Muscle layer of duodenum (tissue), 2 donors: Measurements from ENCODE around the gene USP10.
A peak's percentile ranks its signal among the peaks of the same experiment; 100 is the strongest.

Experiments used
- H3K27ac ChIP-seq: one replicate; pipeline ENCODE4 v1.7.0; 2013; ENCODE audit warnings: mild to moderate bottlenecking, low read length
- H3K27me3 ChIP-seq: one replicate; pipeline ENCODE4 v1.7.0; 2013; ENCODE audit warnings: low read depth, mild to moderate bottlenecking, control low read depth, low read length
- H3K36me3 ChIP-seq, 2 donors: one replicate each; pipeline ENCODE4 v1.7.0; 2013; ENCODE audit warnings: low read length in 2 of 2, control low read depth in 1 of 2, mild to moderate bottlenecking in 1 of 2; ENCODE audit not compliant: insufficient read depth in 2 of 2, control insufficient read depth in 1 of 2
- H3K4me1 ChIP-seq, 2 donors: one replicate each; pipeline ENCODE4 v1.7.0; 2013; ENCODE audit warnings: low read length in 2 of 2, mild to moderate bottlenecking in 2 of 2, control low read depth in 1 of 2, moderate library complexity in 1 of 2; ENCODE audit not compliant: insufficient read depth in 2 of 2, control insufficient read depth in 1 of 2
- H3K4me3 ChIP-seq, 2 donors: one replicate each; pipeline ENCODE4 v1.7.0; 2013; ENCODE audit warnings: low read length in 2 of 2, low read depth in 1 of 2, mild to moderate bottlenecking in 1 of 2
- H3K9me3 ChIP-seq, 2 donors: one replicate each; pipeline ENCODE4 v1.7.0; 2013; ENCODE audit warnings: low read length in 2 of 2, control low read depth in 1 of 2, mild to moderate bottlenecking in 1 of 2; ENCODE audit not compliant: control insufficient read depth in 1 of 2
- donor health status: healthy.

Gene USP10

GRCh38 chr16:84699712-84700445 lies at the start of gene USP10:
USP10 (plus strand) TSS chr16:84700000; CDS start chr16:84700091, 91 bp downstream.
- peaks cover 8 to 16% of the 10 kb centered on the region in 2 donors for H3K4me1 ChIP-seq
- peak within 1 kb of the TSS; percentile 77 for H3K27ac ChIP-seq
- H3K27me3 ChIP-seq, result no peaks in the 10 kb centered on the region
- H3K9me3 ChIP-seq, result no peaks in the 10 kb centered on the region
- peak within 1 kb of the TSS; percentile 95 to 97 for H3K4me3 ChIP-seq
- no peaks in the 10 kb centered on the region for H3K36me3 ChIP-seq

GRCh38 chr16:84650062-84650991 lies 49.5 kb upstream of the USP10 start:
- H3K4me1 ChIP-seq, result peaks cover 4 to 8% of the 10 kb centered on the region in 2 donors
- no peak overlapping the region for H3K27ac ChIP-seq
- peaks cover 10 to 13% of the 10 kb centered on the region in 2 donors for H3K36me3 ChIP-seq
- H3K27me3 ChIP-seq, result no peaks in the 10 kb centered on the region
- no peaks in the 10 kb centered on the region for H3K9me3 ChIP-seq
- no peak overlapping the region for H3K4me3 ChIP-seq

DNA sequence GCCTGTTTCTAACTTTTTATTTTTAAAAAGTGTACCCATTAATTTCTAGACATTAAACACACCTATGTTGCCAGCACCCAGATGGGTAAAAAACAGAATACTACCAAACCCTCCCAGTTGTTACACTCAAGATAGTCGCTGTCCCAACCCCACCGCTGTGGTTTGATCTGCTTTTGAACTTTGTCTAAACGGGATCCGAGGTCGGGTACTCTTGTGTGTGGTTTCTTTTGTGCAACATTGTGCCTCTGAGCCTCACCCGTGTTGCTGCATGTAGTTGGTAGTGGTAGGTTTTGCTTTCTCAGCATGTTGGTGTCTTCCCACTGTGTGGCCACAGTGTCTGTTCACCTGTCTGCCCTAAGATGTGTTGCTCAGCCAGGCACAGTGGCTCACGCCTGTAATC lies 47.2 kb upstream of the USP10 start:
- Histone ChIP-seq H3K9me3 (no peaks in the 10 kb centered on the region), H3K36me3 (peaks cover 10 to 23% of the 10 kb centered on the region in 2 donors), H3K4me3 (no peak overlapping the region), H3K27me3 (no peaks in the 10 kb centered on the region), H3K27ac (no peak overlapping the region), H3K4me1 (peaks cover 3 to 5% of the 10 kb centered on the region in 2 donors)

GRCh38 chr16:84654238-84654637 lies 45.6 kb upstream of the USP10 start:
- H3K4me1 ChIP-seq, result no peaks in the 10 kb centered on the region
- no peak overlapping the region for H3K4me3 ChIP-seq
- H3K27me3 ChIP-seq, result no peaks in the 10 kb centered on the region
- H3K9me3 ChIP-seq, result no peaks in the 10 kb centered on the region
- no peak overlapping the region for H3K27ac ChIP-seq
- H3K36me3 ChIP-seq, result peaks cover 23 to 39% of the 10 kb centered on the region in 2 donors

- Histone ChIP-seq H3K9me3 (no peaks in the 10 kb centered on the region), H3K36me3 (peaks cover 31 to 47% of the 10 kb centered on the region in 2 donors), H3K4me3 (no peak overlapping the region), H3K27ac (no peak overlapping the region), H3K27me3 (no peaks in the 10 kb centered on the region), H3K4me1 (no peaks in the 10 kb centered on the region)
Observed at GRCh38 chr16:84654998-84655397, 44.8 kb upstream of the USP10 start.

DNA sequence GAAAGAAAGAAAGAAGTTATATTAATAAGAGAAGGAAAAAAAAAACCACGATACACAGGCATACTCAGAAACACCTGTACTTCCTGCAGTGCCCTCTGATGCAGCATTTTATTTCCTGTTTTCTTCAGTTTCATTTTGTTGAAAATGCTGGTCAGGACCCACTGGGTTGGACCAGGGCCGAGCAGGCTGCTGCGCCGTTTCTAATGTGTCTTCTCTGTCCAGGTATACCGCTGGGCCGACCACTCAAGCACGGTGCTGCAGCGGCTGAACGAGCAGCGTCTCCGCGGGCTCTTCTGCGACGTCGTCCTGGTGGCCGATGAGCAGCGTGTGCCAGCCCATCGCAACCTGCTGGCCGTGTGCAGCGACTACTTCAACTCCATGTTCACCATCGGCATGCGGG lies 43.2 kb upstream of the USP10 start:
- no peak overlapping the region for H3K27ac ChIP-seq
- no peak overlapping the region for H3K4me3 ChIP-seq
- H3K27me3 ChIP-seq, result no peaks in the 10 kb centered on the region
- peaks cover 38 to 59% of the 10 kb centered on the region in 2 donors for H3K36me3 ChIP-seq
- H3K9me3 ChIP-seq, result no peaks in the 10 kb centered on the region
- no peaks in the 10 kb centered on the region for H3K4me1 ChIP-seq

DNA sequence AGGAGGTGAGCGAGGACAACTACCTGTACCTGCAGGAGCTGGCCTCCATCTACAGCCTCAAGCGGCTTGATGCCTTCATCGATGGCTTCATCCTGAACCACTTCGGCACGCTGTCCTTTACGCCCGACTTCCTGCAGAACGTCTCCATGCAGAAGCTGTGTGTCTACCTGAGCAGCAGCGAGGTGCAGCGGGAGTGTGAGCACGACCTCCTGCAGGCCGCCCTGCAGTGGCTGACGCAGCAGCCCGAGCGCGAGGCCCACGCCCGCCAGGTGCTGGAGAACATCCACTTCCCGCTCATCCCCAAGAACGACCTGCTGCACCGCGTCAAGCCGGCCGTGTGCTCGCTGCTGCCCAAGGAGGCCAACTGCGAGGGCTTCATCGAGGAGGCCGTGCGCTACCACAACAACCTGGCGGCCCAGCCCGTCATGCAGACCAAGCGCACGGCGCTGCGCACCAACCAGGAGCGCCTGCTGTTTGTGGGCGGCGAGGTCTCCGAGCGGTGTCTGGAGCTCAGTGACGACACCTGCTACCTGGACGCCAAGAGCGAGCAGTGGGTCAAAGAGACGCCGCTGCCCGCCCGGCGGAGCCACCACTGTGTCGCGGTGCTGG lies 42.5 kb upstream of the USP10 start:
- no peak overlapping the region for H3K27ac ChIP-seq

GRCh38 chr16:84658690-84659089 lies 41.1 kb upstream of the USP10 start:
- Histone ChIP-seq H3K36me3 (peaks cover 54 to 70% of the 10 kb centered on the region in 2 donors), H3K4me3 (no peak overlapping the region), H3K9me3 (no peaks in the 10 kb centered on the region), H3K4me1 (no peaks in the 10 kb centered on the region), H3K27me3 (no peaks in the 10 kb centered on the region), H3K27ac (no peak overlapping the region)

More for the DNA sequence above, 42.5 kb upstream of the USP10 start:
- Histone ChIP-seq H3K4me3 (no peak overlapping the region), H3K27me3 (no peaks in the 10 kb centered on the region), H3K4me1 (no peaks in the 10 kb centered on the region), H3K36me3 (peaks cover 45 to 62% of the 10 kb centered on the region in 2 donors), H3K9me3 (no peaks in the 10 kb centered on the region)

DNA sequence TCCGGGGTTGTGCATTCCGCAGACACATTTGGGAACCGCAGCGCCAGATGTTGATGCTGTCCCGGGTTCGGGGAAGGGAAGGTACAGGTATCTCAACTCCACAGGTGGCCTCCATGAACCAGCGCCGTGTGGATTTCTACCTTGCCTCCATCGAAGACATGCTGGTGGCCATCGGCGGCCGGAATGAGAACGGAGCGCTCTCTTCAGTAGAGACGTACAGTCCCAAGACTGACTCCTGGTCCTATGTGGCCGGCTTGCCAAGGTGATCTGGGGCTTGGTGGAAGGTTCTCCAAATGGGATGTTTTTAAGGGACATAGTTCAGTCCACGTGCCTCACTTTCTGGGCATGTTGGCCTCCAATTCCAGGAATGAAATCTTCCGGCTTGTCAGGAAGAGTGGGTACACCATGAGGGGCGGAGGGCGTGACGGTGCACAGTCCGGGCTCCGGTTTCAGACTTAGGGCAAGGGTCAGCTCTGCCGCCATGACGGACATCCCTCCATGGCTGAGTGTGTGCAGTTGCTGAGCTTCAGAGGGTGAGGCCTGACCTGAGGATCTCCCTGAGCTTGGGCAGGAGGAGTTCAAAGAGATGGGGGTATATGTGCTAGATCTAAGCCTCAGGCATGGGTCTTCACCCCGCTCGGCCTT lies 40.0 kb upstream of the USP10 start:
- Histone ChIP-seq H3K27ac (no peak overlapping the region), H3K27me3 (no peaks in the 10 kb centered on the region), H3K4me1 (no peaks in the 10 kb centered on the region), H3K36me3 (peaks cover 55 to 81% of the 10 kb centered on the region in 2 donors), H3K9me3 (no peaks in the 10 kb centered on the region), H3K4me3 (no peak overlapping the region)

DNA sequence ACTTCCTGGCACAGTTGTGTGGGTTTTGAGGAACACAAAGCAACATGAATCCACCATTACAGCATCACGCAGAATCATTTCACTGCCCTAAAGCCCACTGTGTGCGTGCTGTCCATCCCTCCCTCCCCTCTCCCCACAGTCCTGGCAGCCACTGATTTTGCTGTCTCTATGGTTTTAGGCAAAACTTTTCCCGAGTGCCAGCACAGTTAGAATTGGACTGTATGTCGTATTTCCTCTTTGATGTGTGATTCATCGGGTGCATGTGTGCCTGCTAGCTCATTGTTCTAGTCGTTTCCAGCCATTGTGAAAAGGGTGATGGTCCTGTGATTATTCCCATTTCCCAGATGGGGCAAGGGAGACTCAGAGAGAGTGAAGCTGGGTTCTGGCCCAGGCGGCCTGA lies 38.8 kb upstream of the USP10 start:
- Histone ChIP-seq H3K36me3 (peaks cover 59 to 90% of the 10 kb centered on the region in 2 donors), H3K27ac (no peak overlapping the region), H3K4me1 (no peaks in the 10 kb centered on the region), H3K4me3 (no peak overlapping the region), H3K9me3 (no peaks in the 10 kb centered on the region), H3K27me3 (no peaks in the 10 kb centered on the region)
